Measurements from ENCODE around the gene ARMH3.

Gene ARMH3

GRCh38 chr10:101832325-101832771 lies 223.6 kb downstream of the ARMH3 start:
- H3K27ac ChIP-seq: no peak overlapping the region
- TF ChIP-seq CTCF (IDR thresholded peaks at IDR 0.05): no peak
- no peak for DNase-seq (ENCODE audit: low spot score)
- no peak overlapping the region for H3K4me3 ChIP-seq

GRCh38 chr10:101831169-101831811 lies 224.7 kb downstream of the ARMH3 start:
- TF ChIP-seq CTCF (IDR thresholded peaks at IDR 0.05): no peak
- DNase-seq (ENCODE audit: low spot score): no peak
- peak overlapping the region; percentile 69 for H3K4me3 ChIP-seq
- peak overlapping the region in 1 of 2 donors; percentile 35 for H3K27ac ChIP-seq

GRCh38 chr10:101830322-101831168 lies 225.4 kb downstream of the ARMH3 start:
- Histone ChIP-seq H3K27ac (peak overlapping the region in 1 of 2 donors; percentile 63), H3K4me3 (peak overlapping the region; percentile 69)
- DNase-seq (ENCODE audit: low spot score): peak; percentile 88
- no peak for TF ChIP-seq CTCF (IDR thresholded peaks at IDR 0.05)

GRCh38 chr10:101829561-101830315 lies 226.2 kb downstream of the ARMH3 start:
- Histone ChIP-seq H3K27ac (peak overlapping the region in 1 of 2 donors; percentile 63), H3K4me3 (peak overlapping the region; percentile 69)
- TF ChIP-seq CTCF (IDR thresholded peaks at IDR 0.05): no peak
- no peak for DNase-seq (ENCODE audit: low spot score)

- TF ChIP-seq CTCF (IDR thresholded peaks at IDR 0.05): no peak
- DNase-seq (ENCODE audit: low spot score): peak; percentile 72
- Histone ChIP-seq H3K27ac (peak overlapping the region in 1 of 2 donors; percentile 47), H3K4me3 (peak overlapping the region; percentile 69)
Observed at GRCh38 chr10:101828766-101829551, 227.0 kb downstream of the ARMH3 start.

GRCh38 chr10:101827919-101828600 lies 227.9 kb downstream of the ARMH3 start:
- no peak overlapping the region for H3K27ac ChIP-seq
- no peak overlapping the region for H3K4me3 ChIP-seq
- no peak for TF ChIP-seq CTCF (IDR thresholded peaks at IDR 0.05)
- DNase-seq (ENCODE audit: low spot score): peak; percentile 58
